NOMO-1 treated with dmso at 0.1 percent for 144 hours (cell line): ENCODE measurements around the gene MAN1B1.
"Not testable (repeated sequence)": the region's sequence is repeated elsewhere in the genome, so short reads cannot be mapped to it uniquely, and the experiment has no call there.

Source experiments
- DNase-seq: peaks from one replicate; lab custom pipeline; 2025; ENCODE audit not compliant: unreplicated experiment; lab: John Stamatoyannopoulos, UW

Gene MAN1B1

GRCh38 chr9:137110147-137110910 is 23.5 kb downstream of the MAN1B1 start:
- no peak for DNase-seq

GRCh38 chr9:137110911-137111787 is 24.4 kb downstream of the MAN1B1 start:
- no peak for DNase-seq

- no peak for DNase-seq
Measured at GRCh38 chr9:137111788-137112563, 25.2 kb downstream of the MAN1B1 start.

GRCh38 chr9:137112564-137113384 is 26.0 kb downstream of the MAN1B1 start:
- no peak for DNase-seq

- DNase-seq, result no peak
Measured at GRCh38 chr9:137113385-137114159, 26.8 kb downstream of the MAN1B1 start.

- no peak for DNase-seq
Measured at GRCh38 chr9:137114220-137114612, 27.4 kb downstream of the MAN1B1 start.

GRCh38 chr9:137114613-137115393 is 28.0 kb downstream of the MAN1B1 start, which contains the start of gene DPP7:
Gene DPP7 (minus strand): TSS chr9:137114733. CDS start chr9:137114713, 20 bp downstream.
- DNase-seq, result peak; percentile 68

GRCh38 chr9:137115394-137116026 is 28.7 kb downstream of the MAN1B1 start:
- DNase-seq, result no peak

GRCh38 chr9:137116027-137116507 is 29.3 kb downstream of the MAN1B1 start:
- no peak for DNase-seq

GRCh38 chr9:137116728-137117127 is 29.9 kb downstream of the MAN1B1 start:
- DNase-seq, result no peak

GRCh38 chr9:137117269-137117731 is 30.5 kb downstream of the MAN1B1 start:
- no peak for DNase-seq

GRCh38 chr9:137118092-137118603 is 31.4 kb downstream of the MAN1B1 start:
- not testable (repeated sequence) for DNase-seq

- DNase-seq, result not testable (repeated sequence)
Measured at GRCh38 chr9:137121927-137122795, 35.4 kb downstream of the MAN1B1 start.

- DNase-seq, result not testable (repeated sequence)
Measured at GRCh38 chr9:137122796-137123467, 36.1 kb downstream of the MAN1B1 start.

- DNase-seq, result no peak
Measured at GRCh38 chr9:137123468-137123837, 36.7 kb downstream of the MAN1B1 start.

GRCh38 chr9:137123952-137124462 is 37.2 kb downstream of the MAN1B1 start:
- not testable (repeated sequence) for DNase-seq
